Fibroblast of lung (primary cell): ENCODE data around the gene CBLL1.

Experiments
- CTCF ChIP-seq, 2 donors: IDR thresholded peaks in 1 of 2; conservative IDR thresholded peaks in 1 of 2; 1 replicate in 1 of 2; 2 replicates in 1 of 2; pipeline ENCODE4 v1.5.1; 2011 to 2012; ENCODE audit warnings: low read length in 2 of 2, control low read depth in 1 of 2, inconsistent platforms in 1 of 2, low read depth in 1 of 2, mild to moderate bottlenecking in 1 of 2
- EZH2 ChIP-seq: IDR thresholded peaks from 2 replicates; pipeline ENCODE4 v1.5.1; 2012; ENCODE audit warnings: low read length, control low read depth, mild to moderate bottlenecking; ENCODE audit errors: missing control alignments

DNA sequence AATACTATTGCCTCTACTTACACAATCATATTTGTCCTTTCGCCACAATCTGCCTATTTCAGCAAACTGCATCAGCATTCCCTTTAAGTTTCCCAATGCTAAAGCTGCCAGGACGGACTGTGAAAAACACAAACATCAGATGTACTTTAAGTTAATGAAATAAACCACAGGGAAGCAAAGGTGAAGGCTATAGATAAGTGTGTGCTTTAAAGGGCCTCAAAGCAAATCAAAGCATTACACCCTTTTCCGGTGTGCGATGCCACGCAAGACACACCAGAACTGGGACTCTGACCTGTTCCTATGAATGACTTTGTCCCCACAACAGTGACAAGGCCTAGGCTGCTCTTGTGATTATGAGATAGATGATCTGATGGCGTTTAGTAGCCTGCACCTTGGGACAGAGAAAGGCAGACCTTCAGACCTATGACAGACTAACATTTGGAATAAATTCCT lies 35.7 kb downstream of the CBLL1 start:
- TF ChIP-seq EZH2 (no peak), CTCF (conservative IDR thresholded peaks at IDR 0.05 in 1 of 2, IDR thresholded peaks at IDR 0.05 in 1 of 2; ENCODE audit: low read depth in 1 of 2, low read length in 2 of 2) (no peak)
